HepG2 (cell line): ENCODE data around the gene STX4. TPM values are rescaled to one million over a fixed set of nuclear protein-coding genes. Genes with fewer than 3 reads are reported as not detected.
A peak's percentile ranks its signal among the peaks of the same experiment; 100 is the strongest.

Experiments
- BCLAF1 ChIP-seq: fragments of 450-650 bp; IDR thresholded peaks from 2 replicates; pipeline ENCODE4 v1.6.1; 2017; ENCODE audit warnings: mild to moderate bottlenecking
- HNRNPLL ChIP-seq: fragments of 200-400 bp; formaldehyde crosslinking; IDR thresholded peaks from 2 replicates; pipeline ENCODE4 v1.6.1; 2017; ENCODE audit warnings: mild to moderate bottlenecking, low read depth, low read length; ENCODE audit not compliant: poor library complexity, severe bottlenecking
- KAT2B ChIP-seq: fragments of 150-350 bp; IDR thresholded peaks from 2 replicates; pipeline ENCODE4 v1.6.1; 2014; ENCODE audit warnings: low read depth, low read length, borderline replicate concordance
- LCORL ChIP-seq, 2 experiments: fragments of 450-650 bp in 1 of 2; sonication (generic) in 1 of 2; formaldehyde crosslinking in 1 of 2; IDR thresholded peaks; 2 replicates each; pipeline versions ENCODE4 v1.5.0 to v1.6.1; 2017 to 2020; ENCODE audit warnings: antibody characterized with exemption in 1 of 2, missing genetic modification reagents in 1 of 2
- MED8 ChIP-seq: sonication (generic); formaldehyde crosslinking; IDR thresholded peaks from 2 replicates; pipeline ENCODE4 v1.8.1; 2023; ENCODE audit warnings: mild to moderate bottlenecking, missing genetic modification reagents; ENCODE audit not compliant: insufficient replicate concordance
- PHF8 ChIP-seq: sonication (generic); formaldehyde crosslinking; IDR thresholded peaks from 2 replicates; pipeline ENCODE4 v1.5.0; 2020; ENCODE audit warnings: missing genetic modification reagents
- SP140L ChIP-seq: sonication (generic); formaldehyde crosslinking; IDR thresholded peaks from 2 replicates; pipeline ENCODE4 v1.4.0; 2020; ENCODE audit warnings: missing genetic modification reagents, borderline replicate concordance
- ZBTB4 ChIP-seq: sonication (generic); formaldehyde crosslinking; IDR thresholded peaks from 2 replicates; pipeline ENCODE4 v1.4.0; 2020; ENCODE audit warnings: missing genetic modification reagents, mild to moderate bottlenecking, borderline replicate concordance
- ZNF180 ChIP-seq: sonication (generic); formaldehyde crosslinking; IDR thresholded peaks from 2 replicates; pipeline ENCODE4 v1.4.0; 2020; ENCODE audit warnings: low read depth, missing genetic modification reagents, borderline replicate concordance
- ZNF354B ChIP-seq: sonication (generic); formaldehyde crosslinking; IDR thresholded peaks from 2 replicates; pipeline ENCODE4 v1.8.0; 2022; ENCODE audit warnings: mild to moderate bottlenecking, missing genetic modification reagents
- ZNF414 ChIP-seq: sonication (generic); formaldehyde crosslinking; IDR thresholded peaks from 2 replicates; pipeline ENCODE4 v1.5.0; 2020; ENCODE audit warnings: missing genetic modification reagents
- ZNF451 ChIP-seq: sonication (generic); formaldehyde crosslinking; IDR thresholded peaks from 2 replicates; pipeline ENCODE4 v1.5.0; 2020; ENCODE audit warnings: mild to moderate bottlenecking, missing genetic modification reagents
- ZNF468 ChIP-seq: sonication (generic); formaldehyde crosslinking; IDR thresholded peaks from 2 replicates; pipeline ENCODE4 v1.8.0; 2022; ENCODE audit warnings: mild to moderate bottlenecking, moderate library complexity, missing genetic modification reagents
- ZNF644 ChIP-seq: IDR thresholded peaks from 2 replicates; pipeline ENCODE4 v1.6.1; 2016; ENCODE audit warnings: low read depth
- ZNF768 ChIP-seq: sonication (generic); formaldehyde crosslinking; IDR thresholded peaks from 2 replicates; pipeline ENCODE4 v1.4.0; 2020; ENCODE audit warnings: missing genetic modification reagents
- polyA plus RNA-seq, 8 experiments: library from polyadenylated mRNA; depleted of rRNA in 3 of 8; stranded (reverse) in 7 of 8; unstranded in 1 of 8; fragments of >200 nt; fragmentation: Illumina TruSeq in 4 of 8; extraction: Trizol in 4 of 8; gene quantifications; 2 replicates each; pipeline versions ENCODE4 v1.2.1 to v1.2.3, GENCODE V29; 2011 to 2016; ENCODE audit warnings: low read depth in 4 of 8, missing spikeins in 1 of 8, mixed read lengths in 1 of 8; ENCODE audit not compliant: insufficient read depth in 1 of 8
- total RNA-seq, 5 experiments: library from RNA; depleted of rRNA; stranded (reverse); fragments of >200 nt; fragmentation: Illumina TruSeq; extraction: Trizol; gene quantifications; 2 replicates each; pipeline ENCODE4 v1.2.3, GENCODE V29; 2016; ENCODE audit warnings: low read depth in 1 of 5
- TF ChIP-seq, protein P1 (sequence below): IDR thresholded peaks from 2 replicates; pipeline ENCODE4 v1.6.1; 2012; ENCODE audit warnings: low read length, improper control_type of control experiment
- TF ChIP-seq, protein P2 (sequence below): sonication (generic); formaldehyde crosslinking; IDR thresholded peaks from 2 replicates; pipeline ENCODE4 v1.5.0; 2020; ENCODE audit warnings: mild to moderate bottlenecking, missing genetic modification reagents

The STX4 gene
- total and polyA plus RNA-seq, 2 of the 13 experiments (the other 11 are each of a cell fraction or from before 2014, with no cell fraction given): 29.2 to 34.6 TPM

- TF ChIP-seq ZNF354B (CRISPR knock-in tag) (no peak), KAT2B (no peak), ZNF414 (CRISPR knock-in tag) (no peak), BCLAF1 (no peak), PHF8 (CRISPR knock-in tag) (no peak), ZNF451 (no peak), ZNF468 (CRISPR knock-in tag) (no peak), ZNF768 (CRISPR knock-in tag) (peak; percentile 87), LCORL (IDR thresholded peaks at IDR 0.05) (no peak), LCORL (CRISPR knock-in tag; IDR thresholded peaks at IDR 0.05) (no peak; the same call in 1 of the 2 replicates), SP140L (0 out of 2 replicates have a peak, but pooled peaks have one; percentile 37), ZNF644 (CRISPR knock-in tag) (no peak), HNRNPLL (peak; percentile 52), MED8 (no peak), ZBTB4 (CRISPR knock-in tag) (no peak; the same call in none of the 2 replicates), ZNF180 (CRISPR knock-in tag) (no peak)
- TF ChIP-seq, protein P1, sequence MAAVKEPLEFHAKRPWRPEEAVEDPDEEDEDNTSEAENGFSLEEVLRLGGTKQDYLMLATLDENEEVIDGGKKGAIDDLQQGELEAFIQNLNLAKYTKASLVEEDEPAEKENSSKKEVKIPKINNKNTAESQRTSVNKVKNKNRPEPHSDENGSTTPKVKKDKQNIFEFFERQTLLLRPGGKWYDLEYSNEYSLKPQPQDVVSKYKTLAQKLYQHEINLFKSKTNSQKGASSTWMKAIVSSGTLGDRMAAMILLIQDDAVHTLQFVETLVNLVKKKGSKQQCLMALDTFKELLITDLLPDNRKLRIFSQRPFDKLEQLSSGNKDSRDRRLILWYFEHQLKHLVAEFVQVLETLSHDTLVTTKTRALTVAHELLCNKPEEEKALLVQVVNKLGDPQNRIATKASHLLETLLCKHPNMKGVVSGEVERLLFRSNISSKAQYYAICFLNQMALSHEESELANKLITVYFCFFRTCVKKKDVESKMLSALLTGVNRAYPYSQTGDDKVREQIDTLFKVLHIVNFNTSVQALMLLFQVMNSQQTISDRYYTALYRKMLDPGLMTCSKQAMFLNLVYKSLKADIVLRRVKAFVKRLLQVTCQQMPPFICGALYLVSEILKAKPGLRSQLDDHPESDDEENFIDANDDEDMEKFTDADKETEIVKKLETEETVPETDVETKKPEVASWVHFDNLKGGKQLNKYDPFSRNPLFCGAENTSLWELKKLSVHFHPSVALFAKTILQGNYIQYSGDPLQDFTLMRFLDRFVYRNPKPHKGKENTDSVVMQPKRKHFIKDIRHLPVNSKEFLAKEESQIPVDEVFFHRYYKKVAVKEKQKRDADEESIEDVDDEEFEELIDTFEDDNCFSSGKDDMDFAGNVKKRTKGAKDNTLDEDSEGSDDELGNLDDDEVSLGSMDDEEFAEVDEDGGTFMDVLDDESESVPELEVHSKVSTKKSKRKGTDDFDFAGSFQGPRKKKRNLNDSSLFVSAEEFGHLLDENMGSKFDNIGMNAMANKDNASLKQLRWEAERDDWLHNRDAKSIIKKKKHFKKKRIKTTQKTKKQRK: no peak
- TF ChIP-seq, protein P2, sequence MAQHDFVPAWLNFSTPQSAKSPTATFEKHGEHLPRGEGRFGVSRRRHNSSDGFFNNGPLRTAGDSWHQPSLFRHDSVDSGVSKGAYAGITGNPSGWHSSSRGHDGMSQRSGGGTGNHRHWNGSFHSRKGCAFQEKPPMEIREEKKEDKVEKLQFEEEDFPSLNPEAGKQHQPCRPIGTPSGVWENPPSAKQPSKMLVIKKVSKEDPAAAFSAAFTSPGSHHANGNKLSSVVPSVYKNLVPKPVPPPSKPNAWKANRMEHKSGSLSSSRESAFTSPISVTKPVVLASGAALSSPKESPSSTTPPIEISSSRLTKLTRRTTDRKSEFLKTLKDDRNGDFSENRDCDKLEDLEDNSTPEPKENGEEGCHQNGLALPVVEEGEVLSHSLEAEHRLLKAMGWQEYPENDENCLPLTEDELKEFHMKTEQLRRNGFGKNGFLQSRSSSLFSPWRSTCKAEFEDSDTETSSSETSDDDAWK: no peak
Measured at GRCh38 chr16:30984669-30985400, 48.5 kb upstream of the STX4 start, which contains the start of gene HSD3B7 (continued).
